Measurements from ENCODE around the gene TRIO.

DNA sequence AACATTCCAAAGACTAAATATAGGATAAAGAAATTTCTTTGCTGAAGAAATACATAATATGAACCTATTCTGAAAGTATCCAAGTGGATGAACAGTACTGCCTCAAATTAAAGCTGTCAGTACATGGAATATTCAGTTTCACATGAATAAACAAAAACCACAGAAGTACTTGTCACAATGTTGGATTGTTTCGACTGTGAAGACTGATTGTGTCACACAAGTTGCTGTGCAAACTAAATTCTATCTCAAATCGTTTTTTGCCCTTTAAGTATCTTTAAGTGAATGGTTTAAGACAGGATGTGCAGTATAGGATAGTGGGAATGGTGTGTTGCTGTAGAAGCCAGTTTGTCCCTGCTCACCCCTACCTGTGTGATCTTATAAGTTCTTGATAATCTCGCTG, 301.0 kb downstream of the TRIO start:
- no peak for TF ChIP-seq POLR2A (IDR thresholded peaks at IDR 0.05; ENCODE audit: control extremely low read depth in 1 of 2, low read depth in 2 of 2, low read length in 2 of 2)
- TF ChIP-seq USF2 (IDR thresholded peaks at IDR 0.05; ENCODE audit: low read length): no peak
- TF ChIP-seq, protein P1, sequence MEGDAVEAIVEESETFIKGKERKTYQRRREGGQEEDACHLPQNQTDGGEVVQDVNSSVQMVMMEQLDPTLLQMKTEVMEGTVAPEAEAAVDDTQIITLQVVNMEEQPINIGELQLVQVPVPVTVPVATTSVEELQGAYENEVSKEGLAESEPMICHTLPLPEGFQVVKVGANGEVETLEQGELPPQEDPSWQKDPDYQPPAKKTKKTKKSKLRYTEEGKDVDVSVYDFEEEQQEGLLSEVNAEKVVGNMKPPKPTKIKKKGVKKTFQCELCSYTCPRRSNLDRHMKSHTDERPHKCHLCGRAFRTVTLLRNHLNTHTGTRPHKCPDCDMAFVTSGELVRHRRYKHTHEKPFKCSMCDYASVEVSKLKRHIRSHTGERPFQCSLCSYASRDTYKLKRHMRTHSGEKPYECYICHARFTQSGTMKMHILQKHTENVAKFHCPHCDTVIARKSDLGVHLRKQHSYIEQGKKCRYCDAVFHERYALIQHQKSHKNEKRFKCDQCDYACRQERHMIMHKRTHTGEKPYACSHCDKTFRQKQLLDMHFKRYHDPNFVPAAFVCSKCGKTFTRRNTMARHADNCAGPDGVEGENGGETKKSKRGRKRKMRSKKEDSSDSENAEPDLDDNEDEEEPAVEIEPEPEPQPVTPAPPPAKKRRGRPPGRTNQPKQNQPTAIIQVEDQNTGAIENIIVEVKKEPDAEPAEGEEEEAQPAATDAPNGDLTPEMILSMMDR (IDR thresholded peaks at IDR 0.05; ENCODE audit: control extremely low read depth in 1 of 3, insufficient read depth in 1 of 3, low read depth in 1 of 3, low read length in 3 of 3): no peak
